Peyer's patch (tissue), 4 donors: ENCODE results near the gene RRAGB.

ENCODE experiments used
- POLR2A ChIP-seq, 2 donors: fragments of 450-650 bp; IDR thresholded peaks; one replicate each; pipeline ENCODE4 v1.5.1; 2017; ENCODE audit warnings: antibody characterized with exemption in 2 of 2, mild to moderate bottlenecking in 2 of 2, moderate library complexity in 2 of 2
- TF ChIP-seq, protein P1 (sequence below), 6 experiments: fragments of 450-650 bp in 4 of 6; fragments of 200-600 bp in 2 of 6; sonication (generic) in 1 of 6; IDR thresholded peaks; one replicate each; pipeline ENCODE4 v1.5.1; 2017 to 2019; ENCODE audit warnings: antibody characterized with exemption in 6 of 6, mild to moderate bottlenecking in 3 of 6, moderate library complexity in 1 of 6

DNA sequence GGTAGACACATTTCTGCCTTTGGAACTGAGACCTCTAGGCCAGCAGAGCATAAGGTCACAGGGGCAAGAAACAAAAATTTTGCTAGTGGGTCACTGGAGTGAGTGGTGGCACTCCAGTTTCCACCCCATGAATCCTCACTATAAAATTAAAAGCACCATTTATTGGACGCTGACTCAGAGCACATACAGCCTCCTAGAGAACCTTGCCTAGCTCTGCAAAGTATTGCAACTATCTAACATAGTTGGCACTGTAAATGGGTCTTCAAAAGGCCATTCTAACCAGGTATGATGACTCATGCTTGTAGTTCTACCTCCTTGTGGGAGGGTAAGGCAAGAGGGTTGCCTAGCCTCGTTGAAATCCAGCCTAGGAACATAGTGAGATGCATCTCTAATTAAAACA lies 25.1 kb downstream of the RRAGB start:
- TF ChIP-seq, protein P1, sequence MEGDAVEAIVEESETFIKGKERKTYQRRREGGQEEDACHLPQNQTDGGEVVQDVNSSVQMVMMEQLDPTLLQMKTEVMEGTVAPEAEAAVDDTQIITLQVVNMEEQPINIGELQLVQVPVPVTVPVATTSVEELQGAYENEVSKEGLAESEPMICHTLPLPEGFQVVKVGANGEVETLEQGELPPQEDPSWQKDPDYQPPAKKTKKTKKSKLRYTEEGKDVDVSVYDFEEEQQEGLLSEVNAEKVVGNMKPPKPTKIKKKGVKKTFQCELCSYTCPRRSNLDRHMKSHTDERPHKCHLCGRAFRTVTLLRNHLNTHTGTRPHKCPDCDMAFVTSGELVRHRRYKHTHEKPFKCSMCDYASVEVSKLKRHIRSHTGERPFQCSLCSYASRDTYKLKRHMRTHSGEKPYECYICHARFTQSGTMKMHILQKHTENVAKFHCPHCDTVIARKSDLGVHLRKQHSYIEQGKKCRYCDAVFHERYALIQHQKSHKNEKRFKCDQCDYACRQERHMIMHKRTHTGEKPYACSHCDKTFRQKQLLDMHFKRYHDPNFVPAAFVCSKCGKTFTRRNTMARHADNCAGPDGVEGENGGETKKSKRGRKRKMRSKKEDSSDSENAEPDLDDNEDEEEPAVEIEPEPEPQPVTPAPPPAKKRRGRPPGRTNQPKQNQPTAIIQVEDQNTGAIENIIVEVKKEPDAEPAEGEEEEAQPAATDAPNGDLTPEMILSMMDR (IDR thresholded peaks at IDR 0.05), result no peak
- TF ChIP-seq POLR2A (IDR thresholded peaks at IDR 0.05), result no peak
